Measurements from ENCODE around the gene TARS3. TPM values are rescaled to one million over a fixed set of nuclear protein-coding genes. Genes with fewer than 3 reads are reported as not detected.
A peak's percentile ranks its signal among the peaks of the same experiment; 100 is the strongest.

TARS3 gene
- total and polyA plus RNA-seq, 4 donors: 2.8 to 20.6 (median 13.2) TPM

DNA sequence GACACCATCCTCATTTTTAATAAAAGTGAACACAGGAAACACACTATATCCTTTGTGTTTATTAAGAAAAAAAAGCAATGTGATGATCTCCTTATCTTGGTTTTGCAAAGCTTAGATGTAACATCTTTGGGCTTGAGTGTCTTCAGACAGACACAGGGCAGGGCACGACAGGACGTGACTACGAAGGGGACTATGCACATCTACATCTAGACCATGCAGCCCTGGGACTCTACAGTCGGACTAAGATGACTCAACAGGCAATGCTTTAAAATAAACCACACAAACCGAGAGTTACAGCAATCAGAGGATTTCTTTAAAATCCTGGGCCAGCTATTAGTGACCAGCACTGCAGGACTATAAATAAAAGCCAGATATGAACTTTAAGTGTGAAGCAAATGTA is 49.3 kb downstream of the TARS3 start:
- Histone ChIP-seq H3K4me1 (ENCODE audit: control insufficient read depth in 1 of 2, insufficient read depth in 2 of 2, low read length in 2 of 2) (no peaks in the 10 kb centered on the region), H3K27me3 (ENCODE audit: control insufficient read depth in 1 of 2, insufficient read depth in 2 of 2, low read length in 1 of 2) (no peaks in the 10 kb centered on the region), H3K4me3 (ENCODE audit: low read length in 2 of 2) (no peak overlapping the region), H3K36me3 (ENCODE audit: control insufficient read depth in 1 of 2, insufficient read depth in 2 of 2, low read length in 1 of 2) (peaks cover 4 to 9% of the 10 kb centered on the region in 2 donors), H3K27ac (ENCODE audit: low read depth in 1 of 2, low read length in 2 of 2) (no peak overlapping the region), H3K9me3 (ENCODE audit: control insufficient read depth, low read length) (no peaks in the 10 kb centered on the region)
- DNase-seq: no peak
- intact Hi-C loops (cut with DNase I): no loop called here
- ATAC-seq (ENCODE audit: low FRiP score): no peak
- WGBS, 2 donors: 81 to 86% methylated on average over 5 of the region's 5 CpGs

DNA sequence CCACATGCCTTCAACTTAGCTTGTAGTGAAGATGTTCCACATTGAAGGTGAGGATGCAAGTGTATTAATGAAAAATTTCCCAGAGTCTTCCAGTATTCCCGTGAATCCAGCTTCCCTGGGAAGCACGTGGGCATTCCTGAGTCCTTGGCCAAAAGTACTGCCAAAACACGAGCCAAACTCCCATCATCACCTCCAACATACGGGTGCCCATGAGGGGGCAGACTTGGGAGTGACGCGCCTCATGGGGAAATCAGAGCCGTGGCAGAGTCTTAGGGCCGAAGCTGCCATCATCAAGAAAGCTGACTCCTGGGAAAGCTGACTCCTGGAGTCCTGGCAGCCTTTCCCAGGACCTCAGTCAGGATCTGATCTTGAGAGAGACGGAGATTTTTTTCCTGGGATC is 52.0 kb downstream of the TARS3 start:
- intact Hi-C loops (cut with DNase I): no loop called here
- peak in 1 of 2 donors; percentile 47 for DNase-seq
- Histone ChIP-seq H3K4me1 (ENCODE audit: control insufficient read depth in 1 of 2, insufficient read depth in 2 of 2, low read length in 2 of 2) (no peaks in the 10 kb centered on the region), H3K4me3 (ENCODE audit: low read length in 2 of 2) (no peak overlapping the region), H3K36me3 (ENCODE audit: control insufficient read depth in 1 of 2, insufficient read depth in 2 of 2, low read length in 1 of 2) (peaks cover 4 to 9% of the 10 kb centered on the region in 2 donors), H3K9me3 (ENCODE audit: control insufficient read depth, low read length) (no peaks in the 10 kb centered on the region), H3K27ac (ENCODE audit: low read depth in 1 of 2, low read length in 2 of 2) (peak overlapping the region in 1 of 2 donors; percentile 6), H3K27me3 (ENCODE audit: control insufficient read depth in 1 of 2, insufficient read depth in 2 of 2, low read length in 1 of 2) (no peaks in the 10 kb centered on the region)
- WGBS, 2 donors: 3 to 11% methylated on average over 9 of the region's 9 CpGs
- no peak for ATAC-seq (ENCODE audit: low FRiP score)

DNA sequence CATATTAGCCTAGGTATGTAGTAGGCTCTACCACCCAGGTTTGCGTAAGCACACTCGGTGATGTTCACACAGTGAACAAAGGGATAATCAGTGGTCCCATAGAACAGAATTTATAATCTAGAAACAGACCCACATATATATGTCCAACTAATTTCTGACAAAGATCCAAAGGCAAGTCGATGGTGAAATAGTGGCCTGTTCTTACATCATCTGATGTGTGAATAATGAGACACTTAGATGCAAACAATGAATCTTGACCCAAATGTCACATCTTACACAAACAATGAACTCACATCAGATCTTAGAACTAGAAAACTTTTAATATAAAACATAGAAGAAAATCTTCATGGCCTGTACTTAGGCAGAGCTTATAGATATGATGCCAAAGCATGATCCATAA is 54.5 kb downstream of the TARS3 start:
- no peaks in the 10 kb centered on the region for H3K9me3 ChIP-seq (ENCODE audit: control insufficient read depth, low read length)
- H3K27ac ChIP-seq (ENCODE audit: low read depth in 1 of 2, low read length in 2 of 2): no peak overlapping the region
- intact Hi-C loops (cut with DNase I): no loop called here
- no peak overlapping the region for H3K4me3 ChIP-seq (ENCODE audit: low read length in 2 of 2)
- peaks cover 4% of the 10 kb centered on the region in 2 donors for H3K36me3 ChIP-seq (ENCODE audit: control insufficient read depth in 1 of 2, insufficient read depth in 2 of 2, low read length in 1 of 2)
- ATAC-seq (ENCODE audit: low FRiP score): no peak
- WGBS, 2 donors: 96 to 97% methylated on average over 3 of the region's 3 CpGs
- H3K4me1 ChIP-seq (ENCODE audit: control insufficient read depth in 1 of 2, insufficient read depth in 2 of 2, low read length in 2 of 2): no peaks in the 10 kb centered on the region
- DNase-seq: no peak
- H3K27me3 ChIP-seq (ENCODE audit: control insufficient read depth in 1 of 2, insufficient read depth in 2 of 2, low read length in 1 of 2): no peaks in the 10 kb centered on the region

DNA sequence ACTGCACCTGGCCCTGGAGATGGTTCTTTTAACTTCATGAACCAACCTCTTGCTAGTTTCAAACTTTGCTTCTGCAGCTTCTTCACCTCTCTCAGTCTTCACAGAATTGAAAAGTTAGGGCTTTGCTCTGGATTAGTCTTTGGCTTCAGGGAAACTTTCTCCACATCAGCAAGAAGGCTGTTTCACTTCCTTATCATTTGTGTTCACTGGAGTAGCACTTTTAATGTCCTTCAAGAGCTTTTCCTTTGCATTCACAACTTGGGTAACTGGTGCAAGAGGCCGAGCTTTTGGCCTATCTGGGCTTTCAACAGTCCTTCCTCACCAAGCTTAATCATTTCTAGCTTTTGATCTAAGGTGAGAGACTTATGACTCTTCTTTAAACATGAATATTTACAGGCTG is 56.4 kb downstream of the TARS3 start:
- Histone ChIP-seq H3K9me3 (ENCODE audit: control insufficient read depth, low read length) (no peaks in the 10 kb centered on the region), H3K27me3 (ENCODE audit: control insufficient read depth in 1 of 2, insufficient read depth in 2 of 2, low read length in 1 of 2) (no peaks in the 10 kb centered on the region), H3K36me3 (ENCODE audit: control insufficient read depth in 1 of 2, insufficient read depth in 2 of 2, low read length in 1 of 2) (peaks cover 2 to 4% of the 10 kb centered on the region in 2 donors), H3K4me3 (ENCODE audit: low read length in 2 of 2) (no peak overlapping the region), H3K4me1 (ENCODE audit: control insufficient read depth in 1 of 2, insufficient read depth in 2 of 2, low read length in 2 of 2) (no peaks in the 10 kb centered on the region), H3K27ac (ENCODE audit: low read depth in 1 of 2, low read length in 2 of 2) (no peak overlapping the region)
- ATAC-seq (ENCODE audit: low FRiP score) (no peak), DNase-seq (no peak)
- intact Hi-C loops (cut with DNase I): no loop called here
- 91 to 97% methylated on average over 1 of the region's 1 CpG for WGBS, 2 donors

DNA sequence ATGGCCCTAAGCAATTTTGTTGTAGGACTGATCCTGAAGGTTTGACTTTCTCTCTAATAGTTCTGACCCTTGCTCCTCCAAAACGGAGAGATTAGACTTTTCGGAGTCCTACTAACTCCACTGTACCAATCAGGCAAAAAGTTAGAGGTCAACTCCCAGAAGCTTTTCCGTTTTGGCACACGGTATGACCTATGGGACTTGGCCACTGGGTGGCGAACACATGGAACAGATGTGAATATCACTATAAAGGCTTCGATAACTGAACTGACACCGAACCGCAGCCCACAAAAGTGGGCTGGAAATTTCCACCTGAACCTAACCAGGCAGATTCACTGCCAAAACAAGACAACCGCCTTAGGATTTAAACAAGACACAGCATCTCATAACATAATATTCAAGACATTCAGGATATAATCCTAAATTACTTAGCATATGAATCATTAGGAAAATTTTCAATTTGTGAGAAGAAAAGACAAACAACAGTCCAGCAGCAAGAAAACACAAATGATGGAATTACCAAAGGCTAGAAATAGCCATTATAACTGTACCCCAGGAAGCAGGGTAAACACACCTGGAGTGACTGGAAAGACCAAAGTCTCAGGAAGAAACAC is 59.9 kb downstream of the TARS3 start:
- H3K27me3 ChIP-seq (ENCODE audit: control insufficient read depth in 1 of 2, insufficient read depth in 2 of 2, low read length in 1 of 2): no peaks in the 10 kb centered on the region
- DNase-seq: no peak
- H3K27ac ChIP-seq (ENCODE audit: low read depth in 1 of 2, low read length in 2 of 2): no peak overlapping the region
- no peaks in the 10 kb centered on the region for H3K4me1 ChIP-seq (ENCODE audit: control insufficient read depth in 1 of 2, insufficient read depth in 2 of 2, low read length in 2 of 2)
- H3K36me3 ChIP-seq (ENCODE audit: control insufficient read depth in 1 of 2, insufficient read depth in 2 of 2, low read length in 1 of 2): peaks cover 1 to 7% of the 10 kb centered on the region in 2 donors
- no peak overlapping the region for H3K4me3 ChIP-seq (ENCODE audit: low read length in 2 of 2)
- ATAC-seq (ENCODE audit: low FRiP score): no peak
- intact Hi-C loops (cut with DNase I): no loop called here
- WGBS, 2 donors: 79 to 82% methylated on average over 9 of the region's 9 CpGs
- no peaks in the 10 kb centered on the region for H3K9me3 ChIP-seq (ENCODE audit: control insufficient read depth, low read length)

DNA sequence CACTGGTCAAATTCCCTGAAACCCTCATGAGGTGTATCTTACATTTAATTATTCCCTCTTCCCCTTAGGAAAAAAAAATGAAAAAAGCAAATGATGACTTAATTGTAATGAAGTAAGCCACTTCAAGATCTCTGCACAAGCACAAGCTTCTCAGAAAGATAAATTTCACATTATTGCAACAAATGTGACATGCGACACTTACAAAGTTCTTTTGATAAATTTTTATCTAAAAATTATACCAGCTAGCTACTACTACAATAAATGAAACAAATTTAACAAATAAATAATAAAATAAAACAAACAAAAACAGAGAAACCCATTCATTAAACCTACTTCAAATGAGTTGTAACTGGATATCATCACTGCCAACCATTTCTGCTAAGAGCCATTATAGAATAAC is 62.1 kb downstream of the TARS3 start:
- no peaks in the 10 kb centered on the region for H3K27me3 ChIP-seq (ENCODE audit: control insufficient read depth in 1 of 2, insufficient read depth in 2 of 2, low read length in 1 of 2)
- H3K9me3 ChIP-seq (ENCODE audit: control insufficient read depth, low read length): no peaks in the 10 kb centered on the region
- ATAC-seq (ENCODE audit: low FRiP score) (no peak), DNase-seq (no peak)
- H3K27ac ChIP-seq (ENCODE audit: low read depth in 1 of 2, low read length in 2 of 2): no peak overlapping the region
- no peaks in the 10 kb centered on the region for H3K4me1 ChIP-seq (ENCODE audit: control insufficient read depth in 1 of 2, insufficient read depth in 2 of 2, low read length in 2 of 2)
- no peak overlapping the region for H3K4me3 ChIP-seq (ENCODE audit: low read length in 2 of 2)
- intact Hi-C loops (cut with DNase I): no loop called here
- peaks cover 3 to 7% of the 10 kb centered on the region in 2 donors for H3K36me3 ChIP-seq (ENCODE audit: control insufficient read depth in 1 of 2, insufficient read depth in 2 of 2, low read length in 1 of 2)
- WGBS, 2 donors: 93 to 100% methylated on average over 1 of the region's 1 CpG

DNA sequence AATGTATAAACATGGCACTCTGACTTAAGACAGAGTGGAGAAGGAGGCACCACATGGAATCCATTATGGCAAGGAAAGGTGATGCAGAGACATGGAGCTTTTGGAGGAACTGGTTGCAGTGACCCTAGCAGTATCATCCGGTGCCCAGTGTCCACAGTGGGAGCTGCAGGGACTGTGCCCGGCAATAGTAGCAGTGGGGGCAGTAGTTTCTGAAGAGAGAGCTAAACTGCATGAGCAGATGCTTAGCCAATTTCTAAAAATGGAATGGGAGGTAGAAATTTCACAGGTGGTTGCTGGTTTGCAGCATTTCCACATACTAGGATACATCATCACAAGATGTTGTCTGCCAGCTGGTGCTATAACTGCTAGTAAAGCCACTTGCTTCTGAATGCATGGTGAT is 64.3 kb downstream of the TARS3 start:
- Histone ChIP-seq H3K27me3 (ENCODE audit: control insufficient read depth in 1 of 2, insufficient read depth in 2 of 2, low read length in 1 of 2) (no peaks in the 10 kb centered on the region), H3K9me3 (ENCODE audit: control insufficient read depth, low read length) (no peaks in the 10 kb centered on the region), H3K27ac (ENCODE audit: low read depth in 1 of 2, low read length in 2 of 2) (no peak overlapping the region), H3K4me1 (ENCODE audit: control insufficient read depth in 1 of 2, insufficient read depth in 2 of 2, low read length in 2 of 2) (no peaks in the 10 kb centered on the region), H3K36me3 (ENCODE audit: control insufficient read depth in 1 of 2, insufficient read depth in 2 of 2, low read length in 1 of 2) (peaks cover 4 to 7% of the 10 kb centered on the region in 2 donors), H3K4me3 (ENCODE audit: low read length in 2 of 2) (no peak overlapping the region)
- no peak for ATAC-seq (ENCODE audit: low FRiP score)
- DNase-seq: no peak
- 97% methylated on average over 2 of the region's 2 CpGs for WGBS, 2 donors
- intact Hi-C loops (cut with DNase I): no loop called here

DNA sequence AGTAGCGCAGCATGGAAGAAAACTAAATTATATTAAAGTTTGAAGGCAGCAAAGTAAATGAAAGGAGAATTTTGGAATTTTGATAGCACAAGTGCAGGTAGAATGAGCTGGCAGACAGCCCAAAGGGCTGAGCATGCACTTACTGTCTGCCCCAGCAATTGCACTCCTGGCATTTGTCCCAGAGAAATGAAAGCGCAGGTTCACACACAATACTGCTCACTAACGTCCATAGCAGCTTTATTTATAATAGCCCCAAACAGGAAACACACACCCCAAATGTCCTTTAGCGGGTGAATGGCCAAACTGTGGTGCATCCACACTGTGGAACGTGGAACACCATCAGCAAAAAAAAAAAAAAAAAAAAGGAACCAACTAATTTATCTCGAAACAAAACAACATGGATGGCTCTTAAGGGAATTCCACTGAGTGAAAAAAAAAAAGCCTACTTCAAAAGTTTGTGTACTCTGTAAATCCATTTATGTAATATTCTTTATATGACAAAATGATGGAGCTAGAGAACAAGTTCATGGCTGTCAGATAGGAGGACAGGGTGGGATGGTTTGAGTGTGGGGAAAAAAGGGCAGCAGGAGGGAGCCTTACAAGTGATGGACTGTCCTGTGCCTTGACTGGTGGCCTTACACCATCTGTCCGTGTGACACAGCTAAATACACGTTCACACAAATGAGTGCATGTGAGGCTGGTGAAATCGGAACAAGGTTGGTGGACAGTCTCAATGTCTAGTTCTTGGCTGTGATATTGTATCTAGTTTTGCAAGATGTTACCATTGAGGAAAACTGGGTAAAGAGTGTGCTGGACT is 66.1 kb downstream of the TARS3 start:
- no peaks in the 10 kb centered on the region for H3K4me1 ChIP-seq (ENCODE audit: control insufficient read depth in 1 of 2, insufficient read depth in 2 of 2, low read length in 2 of 2)
- H3K27ac ChIP-seq (ENCODE audit: low read depth in 1 of 2, low read length in 2 of 2): no peak overlapping the region
- no peak for DNase-seq
- H3K27me3 ChIP-seq (ENCODE audit: control insufficient read depth in 1 of 2, insufficient read depth in 2 of 2, low read length in 1 of 2): no peaks in the 10 kb centered on the region
- no peak overlapping the region for H3K4me3 ChIP-seq (ENCODE audit: low read length in 2 of 2)
- intact Hi-C loops (cut with DNase I): no loop called here
- no peak for ATAC-seq (ENCODE audit: low FRiP score)
- H3K9me3 ChIP-seq (ENCODE audit: control insufficient read depth, low read length): no peaks in the 10 kb centered on the region
- H3K36me3 ChIP-seq (ENCODE audit: control insufficient read depth in 1 of 2, insufficient read depth in 2 of 2, low read length in 1 of 2): peaks cover 4 to 7% of the 10 kb centered on the region in 2 donors
- 84 to 85% methylated on average over 9 of the region's 9 CpGs for WGBS, 2 donors

DNA sequence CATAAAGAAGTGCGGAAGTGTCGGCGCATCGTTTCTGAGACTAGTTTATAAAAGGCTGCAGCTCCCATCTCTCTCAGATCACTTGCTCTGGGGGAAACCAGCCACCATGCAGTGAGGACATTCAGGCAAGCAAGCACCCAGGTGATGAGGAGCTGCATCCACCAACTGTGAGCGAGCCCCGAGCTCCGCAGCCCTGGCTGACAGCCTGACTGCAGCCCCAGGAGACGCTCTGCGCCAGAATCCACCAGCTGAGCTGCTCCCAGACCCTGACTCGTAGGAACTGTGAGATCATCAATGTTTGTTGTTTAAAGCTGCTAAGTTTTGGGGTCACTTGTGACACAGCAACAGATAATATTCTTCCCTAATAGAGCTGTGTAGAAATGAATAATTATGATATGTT is 67.1 kb downstream of the TARS3 start:
- no peak overlapping the region for H3K4me3 ChIP-seq (ENCODE audit: low read length in 2 of 2)
- no peaks in the 10 kb centered on the region for H3K9me3 ChIP-seq (ENCODE audit: control insufficient read depth, low read length)
- H3K36me3 ChIP-seq (ENCODE audit: control insufficient read depth in 1 of 2, insufficient read depth in 2 of 2, low read length in 1 of 2): peaks cover 4 to 7% of the 10 kb centered on the region in 2 donors
- no peaks in the 10 kb centered on the region for H3K27me3 ChIP-seq (ENCODE audit: control insufficient read depth in 1 of 2, insufficient read depth in 2 of 2, low read length in 1 of 2)
- intact Hi-C loops (cut with DNase I): no loop called here
- DNase-seq (no peak), ATAC-seq (ENCODE audit: low FRiP score) (no peak)
- no peak overlapping the region for H3K27ac ChIP-seq (ENCODE audit: low read depth in 1 of 2, low read length in 2 of 2)
- no peaks in the 10 kb centered on the region for H3K4me1 ChIP-seq (ENCODE audit: control insufficient read depth in 1 of 2, insufficient read depth in 2 of 2, low read length in 2 of 2)
- WGBS, 2 donors: 89 to 92% methylated on average over 10 of the region's 10 CpGs
